Activated CD4-positive, CD25-positive, alpha-beta regulatory T cell treated with anti-CD3 and anti-CD28 coated beads, Interleukin-2, amount 50 U/mL, for 24 hours (primary cell): ENCODE measurements around the gene IL21.
"Not testable (repeated sequence)": the region's sequence is repeated elsewhere in the genome, so short reads cannot be mapped to it uniquely, and the experiment has no call there.

Experiments
- ATAC-seq, 2 donors: fragments of 150-1000 bp; cut with Tn5 transposase; one replicate each; pipeline ENCODE4 v1.10.0; 2021; ENCODE audit warnings: mild to moderate bottlenecking in 1 of 2, moderate library complexity in 1 of 2

Gene IL21

GRCh38 chr4:122577189-122577553, 43.7 kb downstream of the IL21 start:
- ATAC-seq: no peak

GRCh38 chr4:122576261-122577188, 44.3 kb downstream of the IL21 start:
- peak in 1 of 2 donors; percentile 32 for ATAC-seq

GRCh38 chr4:122574347-122574746, 46.5 kb downstream of the IL21 start:
- not testable (repeated sequence) for ATAC-seq

GRCh38 chr4:122562449-122562848, 58.4 kb downstream of the IL21 start:
- ATAC-seq: no peak
